Endothelial cell of umbilical vein (primary cell): ENCODE measurements around the gene CRY1. TPM values are rescaled to one million over a fixed set of nuclear protein-coding genes. Genes with fewer than 3 reads are reported as not detected.

Source experiments
- BruUV-seq: library from RNA; stranded (reverse); fragments of 400-500 nt; replicated peaks from 2 replicates; lab custom pipeline; 2021; lab: Mats Ljungman, UMichigan
- CTCF ChIA-PET: fragments of 300-600, 350-600 bp; sonication (Branson Sonifier 250); formaldehyde crosslinking; loops from one replicate; lab custom pipeline; 2021; ENCODE audit warnings: antibody characterized with exemption, inconsistent platforms; lab: Charles Lee
- POLR2A ChIA-PET: fragments of 300-600, 350-600 bp; sonication (Branson Sonifier 250); formaldehyde crosslinking; loops from one replicate; lab custom pipeline; 2021; ENCODE audit warnings: antibody characterized with exemption, inconsistent platforms; lab: Charles Lee
- DNase-seq: peaks from one replicate; pipeline ENCODE4 v3.0.0-alpha.2; 2011; ENCODE audit warnings: low read depth, low spot score
- FAIRE-seq: peaks from 2 replicates; lab custom pipeline; 2011; peaks lifted over from hg19 to GRCh38; lab: Jason Lieb, UNC
- H2AFZ ChIP-seq: 2 replicates; pipeline ENCODE4 v1.6.0; 2012; ENCODE audit warnings: low read depth, low read length, control low read depth, inconsistent platforms
- H3K27ac ChIP-seq: 2 replicates; pipeline ENCODE4 v1.5.1; 2011; ENCODE audit warnings: low read depth, mild to moderate bottlenecking, control low read depth, low read length, moderate library complexity; ENCODE audit not compliant: insufficient read depth
- H3K27me3 ChIP-seq, 2 experiments: 2 replicates each; pipeline versions ENCODE4 v1.6.0 to v1.6.1; 2011; ENCODE audit warnings: low read length in 2 of 2, mixed read lengths in 1 of 2; ENCODE audit not compliant: control insufficient read depth in 2 of 2, insufficient read depth in 2 of 2
- H3K36me3 ChIP-seq, 2 experiments: 2 replicates in 1 of 2; 3 replicates in 1 of 2; pipeline ENCODE4 v1.5.1; 2011; ENCODE audit warnings: low read length in 2 of 2, mild to moderate bottlenecking in 1 of 2, moderate library complexity in 1 of 2; ENCODE audit not compliant: control insufficient read depth in 2 of 2, insufficient read depth in 2 of 2; ENCODE audit errors: extremely low read depth in 1 of 2
- H3K4me1 ChIP-seq: 3 replicates; pipeline ENCODE4 v1.5.1; 2011; ENCODE audit warnings: mild to moderate bottlenecking, low read length; ENCODE audit not compliant: control insufficient read depth, insufficient read depth; ENCODE audit errors: extremely low read depth
- H3K4me2 ChIP-seq: 2 replicates; pipeline ENCODE4 v1.6.1; 2011; ENCODE audit warnings: low read length, control low read depth, mixed read lengths; ENCODE audit not compliant: insufficient read depth
- H3K4me3 ChIP-seq, 3 experiments: fragments of 200-600 bp in 1 of 3; sonication (generic), shearing (Covaris generic) in 1 of 3; replicated peaks in 1 of 3; 2 replicates each; pipeline ENCODE4 v1.5.1; 2011 to 2016; ENCODE audit warnings: control low read depth in 3 of 3, low read length in 3 of 3, mild to moderate bottlenecking in 2 of 3, inconsistent platforms in 1 of 3, low read depth in 1 of 3, moderate library complexity in 1 of 3; ENCODE audit not compliant: insufficient read depth in 1 of 3
- H3K79me2 ChIP-seq: 2 replicates; pipeline ENCODE4 v1.6.0; 2012; ENCODE audit warnings: low read length, inconsistent platforms; ENCODE audit not compliant: control insufficient read depth, insufficient read depth
- H3K9ac ChIP-seq: replicated peaks from 2 replicates; pipeline ENCODE3; 2011; ENCODE audit warnings: low read length, control low read depth; ENCODE audit not compliant: insufficient read depth; ENCODE audit errors: extremely low read depth
- H3K9me1 ChIP-seq: replicated peaks from 3 replicates; pipeline ENCODE4 v1.6.0; 2011; ENCODE audit warnings: mild to moderate bottlenecking, low read length; ENCODE audit not compliant: control insufficient read depth, insufficient read depth; ENCODE audit errors: extremely low read depth
- H3K9me3 ChIP-seq: replicated peaks from 2 replicates; pipeline ENCODE4 v1.5.1; 2012; ENCODE audit warnings: low read length, inconsistent platforms; ENCODE audit not compliant: control insufficient read depth, insufficient read depth
- H4K20me1 ChIP-seq: replicated peaks from 2 replicates; pipeline ENCODE3; 2011; ENCODE audit warnings: mild to moderate bottlenecking, low read length; ENCODE audit not compliant: control insufficient read depth, insufficient read depth; ENCODE audit errors: extremely low read depth
- EZH2 ChIP-seq: IDR thresholded peaks from 2 replicates; pipeline ENCODE4 v1.6.1; 2012; ENCODE audit warnings: borderline replicate concordance, low read depth, mild to moderate bottlenecking, moderate library complexity, low read length, inconsistent platforms; ENCODE audit not compliant: severe bottlenecking
- FOS ChIP-seq: IDR thresholded peaks from 2 replicates; pipeline ENCODE4 v1.6.1; 2011; ENCODE audit warnings: mild to moderate bottlenecking, low read length, moderate library complexity, borderline replicate concordance; ENCODE audit not compliant: insufficient read depth
- GATA2 ChIP-seq: IDR thresholded peaks from 2 replicates; pipeline ENCODE4 v1.7.0; 2011; ENCODE audit warnings: low read depth, mild to moderate bottlenecking, moderate library complexity, mixed read lengths, low read length; ENCODE audit not compliant: insufficient read length, insufficient read depth
- JUN ChIP-seq: IDR thresholded peaks from 2 replicates; pipeline ENCODE4 v1.6.1; 2011; ENCODE audit warnings: borderline replicate concordance, low read depth; ENCODE audit not compliant: insufficient read length, insufficient read depth
- POLR2A ChIP-seq: IDR thresholded peaks from 2 replicates; pipeline ENCODE4 v1.6.1; 2012; ENCODE audit warnings: low read depth, mild to moderate bottlenecking, control low read depth, low read length
- POLR2AphosphoS5 ChIP-seq: IDR thresholded peaks from 2 replicates; pipeline ENCODE4 v1.6.1; 2012; ENCODE audit warnings: low read depth, mild to moderate bottlenecking, control low read depth, low read length, moderate library complexity; ENCODE audit not compliant: insufficient read depth
- dilution Hi-C: fragments of 300-500 bp; cut with MboI; formaldehyde crosslinking; loops from one replicate; pipeline ENCODE4 v1.15.0; 2019; ENCODE audit warnings: low sequenced_read_pairs; ENCODE audit not compliant: extremely low pct_ligation_motif_present
- intact Hi-C: fragments of 100-400 bp; cut with micrococcal nuclease; formaldehyde crosslinking; loops from one replicate; pipeline ENCODE4 v1.10.0; 2022
- polyA plus RNA-seq, 4 experiments: library from polyadenylated mRNA; depleted of rRNA in 3 of 4; stranded (reverse) in 3 of 4; unstranded in 1 of 4; fragments of >200 nt; gene quantifications; 2 replicates each; pipeline versions ENCODE4 v1.2.1 to v1.2.3, GENCODE V29; 2011 to 2012; ENCODE audit warnings: missing spikeins in 1 of 4
- total RNA-seq: library from RNA; stranded (reverse); gene quantifications from 2 replicates; pipeline ENCODE4 v1.2.3, GENCODE V29; 2021

CRY1 gene
- total and polyA plus RNA-seq, 2 donors (not counting 3 experiments of a cell fraction or from before 2014, with no cell fraction given): 11.4 to 21.0 TPM

- DNase-seq (no peak), FAIRE-seq (no peak)
- Histone ChIP-seq H3K9me1 (no peaks in the 10 kb centered on the region), H3K36me3 (peaks cover 0 to 11% of the 10 kb centered on the region in 2 experiments), H3K9me3 (no peaks in the 10 kb centered on the region), H2AFZ (no peak overlapping the region), H4K20me1 (peaks cover 8% of the 10 kb centered on the region), H3K79me2 (peaks cover 1% of the 10 kb centered on the region), H3K27ac (peak overlapping the region; percentile 4), H3K4me3 (no peak overlapping the region), H3K4me2 (no peak overlapping the region), H3K4me1 (peaks cover 24% of the 10 kb centered on the region), H3K27me3 (no peaks in the 10 kb centered on the region), H3K9ac (no peak overlapping the region)
- ChIA-PET CTCF (interaction anchor here (3.1 kb wide), 1 partner anchor 20 kb away, joined by 10 read pairs; the partner anchor contains the start of gene TMEM263), POLR2A (interaction anchor here (1.1 to 1.2 kb wide), 2 partner anchors 10 to 21 kb away, joined by 3 to 10 read pairs; partner anchors contain the start of genes MTERF2 and TMEM263)
- no TSS peak for BruUV-seq
- intact Hi-C loops: no loop called here
- TF ChIP-seq JUN: no peak
- dilution Hi-C loops: no loop called here
Measured at GRCh38 chr12:106976668-106977067, 116.7 kb downstream of the CRY1 start.

- dilution Hi-C loops: no loop called here
- CTCF ChIA-PET: interaction anchor here (3.1 kb wide), 1 partner anchor 20 kb away, joined by 10 read pairs; the partner anchor contains the start of gene TMEM263
- H3K9ac ChIP-seq: no peak overlapping the region
- H3K4me2 ChIP-seq: no peak overlapping the region
- POLR2A ChIA-PET: interaction anchor here (1.1 to 1.2 kb wide), 2 partner anchors 11 to 20 kb away, joined by 3 to 10 read pairs; partner anchors contain the start of genes MTERF2 and TMEM263
- peaks cover 24% of the 10 kb centered on the region for H3K4me1 ChIP-seq
- no TSS peak for BruUV-seq
- FAIRE-seq: no peak
- H3K9me3 ChIP-seq: no peaks in the 10 kb centered on the region
- peak; percentile 82 for DNase-seq
- no peak overlapping the region for H3K4me3 ChIP-seq
- H3K9me1 ChIP-seq: no peaks in the 10 kb centered on the region
- peaks cover 2 to 11% of the 10 kb centered on the region in 2 experiments for H3K36me3 ChIP-seq
- peak overlapping the region; percentile 4 for H3K27ac ChIP-seq
- no peak overlapping the region for H2AFZ ChIP-seq
- peaks cover 8% of the 10 kb centered on the region for H4K20me1 ChIP-seq
- intact Hi-C loops: no loop called here
- H3K27me3 ChIP-seq: no peaks in the 10 kb centered on the region
- TF ChIP-seq JUN (peak; percentile 32), GATA2 (no peak), POLR2AphosphoS5 (peak; percentile 17), EZH2 (no peak), FOS (peak; percentile 54), POLR2A (peak; percentile 36)
- H3K79me2 ChIP-seq: peaks cover 1% of the 10 kb centered on the region
Measured at GRCh38 chr12:106975993-106976658, 117.2 kb downstream of the CRY1 start.
